ENCODE results near the gene BMX. TPM values are rescaled to one million over a fixed set of nuclear protein-coding genes. Genes with fewer than 3 reads are reported as not detected.

BMX gene
- total and polyA plus RNA-seq, 9 of the 15 experiments (the other 6 are each of a cell fraction or from before 2014, with no cell fraction given), result 0.45 to 4.2 (median 1.8) TPM

GRCh38 chrX:15549189-15550012, 48.8 kb downstream of the BMX start (continued):
- no peak; the same call in 1 of the 2 replicates for TF ChIP-seq ZBTB7A (IDR thresholded peaks at IDR 0.05; ENCODE audit: borderline replicate concordance, control insufficient read depth, low read depth, low read length)
- TF ChIP-seq CREB3L1 (IDR thresholded peaks at IDR 0.05; ENCODE audit: borderline replicate concordance, low read depth), result no peak
- TF ChIP-seq KDM4B (IDR thresholded peaks at IDR 0.05; ENCODE audit: borderline replicate concordance in 2 of 2, low read depth in 1 of 2), result no peak
- no peak for TF ChIP-seq POLR2A (conservative IDR thresholded peaks at IDR 0.05)
- no peak for TF ChIP-seq ELK3 (CRISPR knock-in tag; IDR thresholded peaks at IDR 0.05)
- no peak for TF ChIP-seq STAT6 (CRISPR knock-in tag; IDR thresholded peaks at IDR 0.05)
- no peak for TF ChIP-seq MAX (CRISPR knock-in tag; IDR thresholded peaks at IDR 0.05)
- no peak for TF ChIP-seq HNRNPL (IDR thresholded peaks at IDR 0.05; ENCODE audit: low read depth, low read length)
- no peak for TF ChIP-seq HDGF (IDR thresholded peaks at IDR 0.05)
- TF ChIP-seq PML (IDR thresholded peaks at IDR 0.05; ENCODE audit: low read length), result peak; percentile 39
- peak; percentile 52 for TF ChIP-seq ZNF316 (IDR thresholded peaks at IDR 0.05)
- no peak for TF ChIP-seq PATZ1 (CRISPR knock-in tag; IDR thresholded peaks at IDR 0.05; ENCODE audit: borderline replicate concordance)
- no peak for TF ChIP-seq ZBTB17 (CRISPR knock-in tag; IDR thresholded peaks at IDR 0.05)
- no peak for TF ChIP-seq ZNF280B (CRISPR knock-in tag; IDR thresholded peaks at IDR 0.05)
- TF ChIP-seq STAT5B (CRISPR knock-in tag; IDR thresholded peaks at IDR 0.05), result no peak
- TF ChIP-seq TBP (optimal IDR thresholded peaks at IDR 0.05; ENCODE audit: low read depth, low read length), result no peak
- TF ChIP-seq CBFA2T2 (conservative IDR thresholded peaks at IDR 0.05), result peak; percentile 86
- no peak for TF ChIP-seq SMAD4 (CRISPR knock-in tag; conservative IDR thresholded peaks at IDR 0.05)
- TF ChIP-seq EHMT2 (IDR thresholded peaks at IDR 0.05), result no peak
- no peak for TF ChIP-seq ARID2 (IDR thresholded peaks at IDR 0.05)
